Endothelial cell of umbilical vein (primary cell): ENCODE results near the gene ZAR1L. TPM values are rescaled to one million over a fixed set of nuclear protein-coding genes. Genes with fewer than 3 reads are reported as not detected.
A peak's percentile ranks its signal among the peaks of the same experiment; 100 is the strongest.

Source experiments
- BruUV-seq: library from RNA; stranded (reverse); fragments of 400-500 nt; replicated peaks from 2 replicates; lab custom pipeline; 2021; lab: Mats Ljungman, UMichigan
- CTCF ChIA-PET: fragments of 300-600, 350-600 bp; sonication (Branson Sonifier 250); formaldehyde crosslinking; loops from one replicate; lab custom pipeline; 2021; ENCODE audit warnings: antibody characterized with exemption, inconsistent platforms; lab: Charles Lee
- POLR2A ChIA-PET: fragments of 300-600, 350-600 bp; sonication (Branson Sonifier 250); formaldehyde crosslinking; loops from one replicate; lab custom pipeline; 2021; ENCODE audit warnings: antibody characterized with exemption, inconsistent platforms; lab: Charles Lee
- DNase-seq: peaks from one replicate; pipeline ENCODE4 v3.0.0-alpha.2; 2011; ENCODE audit warnings: low read depth, low spot score
- FAIRE-seq: peaks from 2 replicates; lab custom pipeline; 2011; peaks lifted over from hg19 to GRCh38; lab: Jason Lieb, UNC
- H2AFZ ChIP-seq: 2 replicates; pipeline ENCODE4 v1.6.0; 2012; ENCODE audit warnings: low read depth, low read length, control low read depth, inconsistent platforms
- H3K27ac ChIP-seq: 2 replicates; pipeline ENCODE4 v1.5.1; 2011; ENCODE audit warnings: low read depth, mild to moderate bottlenecking, control low read depth, low read length, moderate library complexity; ENCODE audit not compliant: insufficient read depth
- H3K27me3 ChIP-seq, 2 experiments: 2 replicates each; pipeline versions ENCODE4 v1.6.0 to v1.6.1; 2011; ENCODE audit warnings: low read length in 2 of 2, mixed read lengths in 1 of 2; ENCODE audit not compliant: control insufficient read depth in 2 of 2, insufficient read depth in 2 of 2
- H3K36me3 ChIP-seq, 2 experiments: 2 replicates in 1 of 2; 3 replicates in 1 of 2; pipeline ENCODE4 v1.5.1; 2011; ENCODE audit warnings: low read length in 2 of 2, mild to moderate bottlenecking in 1 of 2, moderate library complexity in 1 of 2; ENCODE audit not compliant: control insufficient read depth in 2 of 2, insufficient read depth in 2 of 2; ENCODE audit errors: extremely low read depth in 1 of 2
- H3K4me1 ChIP-seq: 3 replicates; pipeline ENCODE4 v1.5.1; 2011; ENCODE audit warnings: mild to moderate bottlenecking, low read length; ENCODE audit not compliant: control insufficient read depth, insufficient read depth; ENCODE audit errors: extremely low read depth
- H3K4me2 ChIP-seq: 2 replicates; pipeline ENCODE4 v1.6.1; 2011; ENCODE audit warnings: low read length, control low read depth, mixed read lengths; ENCODE audit not compliant: insufficient read depth
- H3K4me3 ChIP-seq, 3 experiments: fragments of 200-600 bp in 1 of 3; sonication (generic), shearing (Covaris generic) in 1 of 3; replicated peaks in 1 of 3; 2 replicates each; pipeline ENCODE4 v1.5.1; 2011 to 2016; ENCODE audit warnings: control low read depth in 3 of 3, low read length in 3 of 3, mild to moderate bottlenecking in 2 of 3, inconsistent platforms in 1 of 3, low read depth in 1 of 3, moderate library complexity in 1 of 3; ENCODE audit not compliant: insufficient read depth in 1 of 3
- H3K79me2 ChIP-seq: 2 replicates; pipeline ENCODE4 v1.6.0; 2012; ENCODE audit warnings: low read length, inconsistent platforms; ENCODE audit not compliant: control insufficient read depth, insufficient read depth
- H3K9ac ChIP-seq: replicated peaks from 2 replicates; pipeline ENCODE3; 2011; ENCODE audit warnings: low read length, control low read depth; ENCODE audit not compliant: insufficient read depth; ENCODE audit errors: extremely low read depth
- H3K9me1 ChIP-seq: replicated peaks from 3 replicates; pipeline ENCODE4 v1.6.0; 2011; ENCODE audit warnings: mild to moderate bottlenecking, low read length; ENCODE audit not compliant: control insufficient read depth, insufficient read depth; ENCODE audit errors: extremely low read depth
- H3K9me3 ChIP-seq: replicated peaks from 2 replicates; pipeline ENCODE4 v1.5.1; 2012; ENCODE audit warnings: low read length, inconsistent platforms; ENCODE audit not compliant: control insufficient read depth, insufficient read depth
- H4K20me1 ChIP-seq: replicated peaks from 2 replicates; pipeline ENCODE3; 2011; ENCODE audit warnings: mild to moderate bottlenecking, low read length; ENCODE audit not compliant: control insufficient read depth, insufficient read depth; ENCODE audit errors: extremely low read depth
- EZH2 ChIP-seq: IDR thresholded peaks from 2 replicates; pipeline ENCODE4 v1.6.1; 2012; ENCODE audit warnings: borderline replicate concordance, low read depth, mild to moderate bottlenecking, moderate library complexity, low read length, inconsistent platforms; ENCODE audit not compliant: severe bottlenecking
- FOS ChIP-seq: IDR thresholded peaks from 2 replicates; pipeline ENCODE4 v1.6.1; 2011; ENCODE audit warnings: mild to moderate bottlenecking, low read length, moderate library complexity, borderline replicate concordance; ENCODE audit not compliant: insufficient read depth
- GATA2 ChIP-seq: IDR thresholded peaks from 2 replicates; pipeline ENCODE4 v1.7.0; 2011; ENCODE audit warnings: low read depth, mild to moderate bottlenecking, moderate library complexity, mixed read lengths, low read length; ENCODE audit not compliant: insufficient read length, insufficient read depth
- JUN ChIP-seq: IDR thresholded peaks from 2 replicates; pipeline ENCODE4 v1.6.1; 2011; ENCODE audit warnings: borderline replicate concordance, low read depth; ENCODE audit not compliant: insufficient read length, insufficient read depth
- MYC ChIP-seq: IDR thresholded peaks from one replicate; pipeline ENCODE4 v1.6.1; 2011; ENCODE audit warnings: mild to moderate bottlenecking, low read depth, low read length
- POLR2A ChIP-seq: IDR thresholded peaks from 2 replicates; pipeline ENCODE4 v1.6.1; 2012; ENCODE audit warnings: low read depth, mild to moderate bottlenecking, control low read depth, low read length
- POLR2AphosphoS5 ChIP-seq: IDR thresholded peaks from 2 replicates; pipeline ENCODE4 v1.6.1; 2012; ENCODE audit warnings: low read depth, mild to moderate bottlenecking, control low read depth, low read length, moderate library complexity; ENCODE audit not compliant: insufficient read depth
- dilution Hi-C: fragments of 300-500 bp; cut with MboI; formaldehyde crosslinking; loops from one replicate; pipeline ENCODE4 v1.15.0; 2019; ENCODE audit warnings: low sequenced_read_pairs; ENCODE audit not compliant: extremely low pct_ligation_motif_present
- intact Hi-C: fragments of 100-400 bp; cut with micrococcal nuclease; formaldehyde crosslinking; loops from one replicate; pipeline ENCODE4 v1.10.0; 2022
- polyA plus RNA-seq, 4 experiments: library from polyadenylated mRNA; depleted of rRNA in 3 of 4; stranded (reverse) in 3 of 4; unstranded in 1 of 4; fragments of >200 nt; gene quantifications; 2 replicates each; pipeline versions ENCODE4 v1.2.1 to v1.2.3, GENCODE V29; 2011 to 2012; ENCODE audit warnings: missing spikeins in 1 of 4
- total RNA-seq: library from RNA; stranded (reverse); gene quantifications from 2 replicates; pipeline ENCODE4 v1.2.3, GENCODE V29; 2021
- TF ChIP-seq, protein P1 (sequence below): IDR thresholded peaks from 2 replicates; pipeline ENCODE4 v1.6.1; 2011; ENCODE audit not compliant: insufficient read depth, insufficient read length
- TF ChIP-seq, protein P2 (sequence below), 2 donors: IDR thresholded peaks; 1 replicate in 1 of 2; 2 replicates in 1 of 2; pipeline ENCODE4 v1.5.1; 2011; ENCODE audit warnings: low read length in 2 of 2, mild to moderate bottlenecking in 2 of 2, moderate library complexity in 2 of 2, control low read depth in 1 of 2, inconsistent platforms in 1 of 2, low read depth in 1 of 2; ENCODE audit not compliant: insufficient read depth in 1 of 2; ENCODE audit errors: extremely low read depth in 1 of 2

The ZAR1L gene
- total and polyA plus RNA-seq, 2 donors (not counting 3 experiments of a cell fraction or from before 2014, with no cell fraction given): not detected

- FAIRE-seq: no peak
These were observed 2.7 kb upstream of the ZAR1L start for GRCh38 chr13:32317716-32318465.

More at GRCh38 chr13:32317716-32318465, 2.7 kb upstream of the ZAR1L start:
- Histone ChIP-seq H3K79me2 (peaks cover 6% of the 10 kb centered on the region), H3K27ac (no peak overlapping the region), H3K9ac (no peak overlapping the region), H4K20me1 (no peaks in the 10 kb centered on the region), H3K4me3 (no peak overlapping the region), H3K27me3 (no peaks in the 10 kb centered on the region), H2AFZ (no peak overlapping the region), H3K36me3 (no peaks in the 10 kb centered on the region), H3K9me1 (no peaks in the 10 kb centered on the region), H3K4me1 (peaks cover 14% of the 10 kb centered on the region), H3K9me3 (no peaks in the 10 kb centered on the region), H3K4me2 (peak overlapping the region; percentile 8)
- CTCF ChIA-PET: interaction anchor here (0.9 to 1.0 kb wide), 3 partner anchors 9 to 72 kb away, joined by 3 to 4 read pairs (median 3); no protein-coding TSS in a partner anchor
- POLR2A ChIA-PET: interaction anchor here (0.6 kb wide), 1 partner anchor 286 kb away, joined by 3 read pairs; the partner anchor contains the start of gene FRY
- BruUV-seq: no TSS peak
- intact Hi-C loops: loop anchor here (5.0 to 10.0 kb wide), 3 partner anchors 217 to 286 kb away; partner anchors contain the start of genes FRY, N4BP2L2 and PDS5B
- dilution Hi-C loops: no loop called here
- no peak for TF ChIP-seq POLR2A
- TF ChIP-seq GATA2: no peak
- no peak for TF ChIP-seq EZH2
- TF ChIP-seq, protein P1, sequence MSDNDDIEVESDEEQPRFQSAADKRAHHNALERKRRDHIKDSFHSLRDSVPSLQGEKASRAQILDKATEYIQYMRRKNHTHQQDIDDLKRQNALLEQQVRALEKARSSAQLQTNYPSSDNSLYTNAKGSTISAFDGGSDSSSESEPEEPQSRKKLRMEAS: no peak
- TF ChIP-seq FOS: no peak
- TF ChIP-seq POLR2AphosphoS5: no peak
- TF ChIP-seq, protein P2, sequence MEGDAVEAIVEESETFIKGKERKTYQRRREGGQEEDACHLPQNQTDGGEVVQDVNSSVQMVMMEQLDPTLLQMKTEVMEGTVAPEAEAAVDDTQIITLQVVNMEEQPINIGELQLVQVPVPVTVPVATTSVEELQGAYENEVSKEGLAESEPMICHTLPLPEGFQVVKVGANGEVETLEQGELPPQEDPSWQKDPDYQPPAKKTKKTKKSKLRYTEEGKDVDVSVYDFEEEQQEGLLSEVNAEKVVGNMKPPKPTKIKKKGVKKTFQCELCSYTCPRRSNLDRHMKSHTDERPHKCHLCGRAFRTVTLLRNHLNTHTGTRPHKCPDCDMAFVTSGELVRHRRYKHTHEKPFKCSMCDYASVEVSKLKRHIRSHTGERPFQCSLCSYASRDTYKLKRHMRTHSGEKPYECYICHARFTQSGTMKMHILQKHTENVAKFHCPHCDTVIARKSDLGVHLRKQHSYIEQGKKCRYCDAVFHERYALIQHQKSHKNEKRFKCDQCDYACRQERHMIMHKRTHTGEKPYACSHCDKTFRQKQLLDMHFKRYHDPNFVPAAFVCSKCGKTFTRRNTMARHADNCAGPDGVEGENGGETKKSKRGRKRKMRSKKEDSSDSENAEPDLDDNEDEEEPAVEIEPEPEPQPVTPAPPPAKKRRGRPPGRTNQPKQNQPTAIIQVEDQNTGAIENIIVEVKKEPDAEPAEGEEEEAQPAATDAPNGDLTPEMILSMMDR (IDR thresholded peaks at IDR 0.05; ENCODE audit: extremely low read depth in 1 of 2, insufficient read depth in 1 of 2, low read depth in 1 of 2, low read length in 2 of 2): no peak
- no peak for TF ChIP-seq MYC
- no peak for TF ChIP-seq JUN
- no peak for DNase-seq
